A673 (cell line): ENCODE data around the gene SRL. TPM values are rescaled to one million over a fixed set of nuclear protein-coding genes. Genes with fewer than 3 reads are reported as not detected.
A peak's percentile ranks its signal among the peaks of the same experiment; 100 is the strongest.

Experiments
- Bru-seq: library from RNA; stranded (reverse); fragments of 400-500 nt; gene quantifications from one replicate; lab custom pipeline; 2021; lab: Mats Ljungman, UMichigan
- BruChase-seq, 2 experiments: library from RNA; stranded (reverse); fragments of 400-500 nt; gene quantifications; one replicate each; lab custom pipeline; 2021; lab: Mats Ljungman, UMichigan
- BruUV-seq: library from RNA; stranded (reverse); fragments of 400-500 nt; replicated peaks from 2 replicates; lab custom pipeline; 2021; lab: Mats Ljungman, UMichigan
- CTCF ChIA-PET: fragments of 300-600 bp; sonication (Branson Sonifier 250); formaldehyde crosslinking; loops from one replicate; lab custom pipeline; 2022; ENCODE audit warnings: antibody characterized with exemption; lab: Charles Lee
- POLR2A ChIA-PET: fragments of 300-600 bp; sonication (Branson Sonifier 250); formaldehyde crosslinking; loops from one replicate; lab custom pipeline; 2022; ENCODE audit warnings: antibody characterized with exemption; ENCODE audit not compliant: low non-redundant PET; lab: Charles Lee
- DNase-seq: peaks from one replicate; pipeline ENCODE4 v3.0.0-alpha.2; 2015; ENCODE audit warnings: low spot score
- H3K27ac ChIP-seq: fragments of 200-600 bp; sonication (generic); 2 replicates; pipeline ENCODE4 v1.5.1; 2016; ENCODE audit warnings: mixed run types, low read depth, mild to moderate bottlenecking, mixed read lengths, antibody characterized with exemption, low read length; ENCODE audit not compliant: poor library complexity, severe bottlenecking
- H3K27me3 ChIP-seq: fragments of 200-600 bp; sonication (generic); replicated peaks from 2 replicates; pipeline ENCODE4 v1.6.1; 2017; ENCODE audit warnings: mixed run types, low read depth, mild to moderate bottlenecking, mixed read lengths, antibody characterized with exemption, low read length; ENCODE audit not compliant: insufficient read depth, poor library complexity
- H3K36me3 ChIP-seq: fragments of 200-600 bp; sonication (generic); 2 replicates; pipeline ENCODE4 v1.6.1; 2016; ENCODE audit warnings: mixed run types, mild to moderate bottlenecking, mixed read lengths, antibody characterized with exemption, low read length; ENCODE audit not compliant: insufficient read depth, poor library complexity, severe bottlenecking
- H3K4me1 ChIP-seq: fragments of 200-600 bp; sonication (generic); 2 replicates; pipeline ENCODE4 v1.6.1; 2017; ENCODE audit warnings: mixed run types, mild to moderate bottlenecking, mixed read lengths, antibody characterized with exemption, low read length; ENCODE audit not compliant: insufficient read depth, poor library complexity, severe bottlenecking
- H3K4me3 ChIP-seq: fragments of 200-600 bp; sonication (generic); 2 replicates; pipeline ENCODE4 v1.5.1; 2016; ENCODE audit warnings: low read depth, mixed run types, mild to moderate bottlenecking, mixed read lengths, low read length; ENCODE audit not compliant: poor library complexity, severe bottlenecking
- H3K9me3 ChIP-seq: fragments of 200-600 bp; sonication (generic); 2 replicates; pipeline ENCODE4 v1.6.1; 2016; ENCODE audit warnings: mixed run types, low read depth, mild to moderate bottlenecking, mixed read lengths, antibody characterized with exemption, low read length; ENCODE audit not compliant: poor library complexity, severe bottlenecking
- EZH2 ChIP-seq: fragments of 200-600 bp; sonication (generic); IDR thresholded peaks from 2 replicates; pipeline ENCODE4 v1.6.1; 2017; ENCODE audit warnings: borderline replicate concordance, low read depth, mild to moderate bottlenecking, mixed read lengths, antibody characterized with exemption, low read length; ENCODE audit not compliant: poor library complexity, severe bottlenecking
- intact Hi-C: fragments of 100-400 bp; cut with micrococcal nuclease; formaldehyde crosslinking; loops from one replicate; pipeline ENCODE4 v1.10.0; 2022; ENCODE audit not compliant: unreplicated experiment
- long read RNA-seq: library from polyadenylated mRNA; stranded (forward); transcript quantifications from one replicate; pipeline ENCODE4 v2.0.0, GENCODE V29; 2022
- total RNA-seq: library from RNA; stranded (reverse); gene quantifications from 2 replicates; pipeline ENCODE4 v1.2.3, GENCODE V29; 2021
- TF ChIP-seq, protein P1 (sequence below): fragments of 300-800, 200-600 bp; sonication (generic); conservative IDR thresholded peaks from 2 replicates; pipeline ENCODE4 v1.5.1; 2017; ENCODE audit warnings: low read depth, mild to moderate bottlenecking, antibody characterized with exemption, low read length, moderate library complexity, mixed read lengths

The SRL gene
- total RNA-seq (0.11 TPM in 1 of 2 replicates, not detected in the other), Bru-seq, nascent RNA (percentile 3 among the genes with signal in this experiment), BruChase-seq, experiment 1, labeled RNA remaining after a 2-hour chase (percentile 3 among the genes with signal in this experiment), BruChase-seq, experiment 2, labeled RNA remaining after a 6-hour chase (percentile 10 among the genes with signal in this experiment)
- long read RNA-seq, result 0 reads

DNA sequence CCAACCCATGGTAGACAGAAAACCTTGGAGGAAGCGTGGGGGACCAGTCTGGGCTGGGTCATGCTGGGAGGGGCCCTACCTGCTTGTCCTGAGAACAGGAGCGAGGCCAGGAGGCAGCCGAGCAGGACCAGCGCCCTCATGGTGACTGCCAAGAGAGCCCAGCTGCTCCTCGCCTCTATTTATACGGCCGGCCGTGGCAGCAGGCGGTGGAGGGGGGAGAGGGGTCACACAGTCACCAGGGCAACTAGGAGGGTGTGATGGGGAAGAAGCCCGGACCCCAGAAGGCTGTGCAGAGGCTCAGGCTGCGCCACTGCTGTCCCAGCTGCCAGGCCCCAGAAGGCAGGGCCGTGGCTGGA, at the start of gene SRL:
Gene SRL (minus strand): TSS at position 153 of the 356 bp plus-strand sequence. CDS start 13 bp downstream, at position 140.
- Histone ChIP-seq H3K36me3 (no peaks in the 10 kb centered on the region), H3K9me3 (no peaks in the 10 kb centered on the region), H3K4me1 (no peaks in the 10 kb centered on the region), H3K4me3 (no peak within 1 kb of the TSS), H3K27me3 (no peaks in the 10 kb centered on the region), H3K27ac (no peak within 1 kb of the TSS)
- POLR2A ChIA-PET, result no interaction called here
- no peak for TF ChIP-seq EZH2
- TF ChIP-seq, protein P1, sequence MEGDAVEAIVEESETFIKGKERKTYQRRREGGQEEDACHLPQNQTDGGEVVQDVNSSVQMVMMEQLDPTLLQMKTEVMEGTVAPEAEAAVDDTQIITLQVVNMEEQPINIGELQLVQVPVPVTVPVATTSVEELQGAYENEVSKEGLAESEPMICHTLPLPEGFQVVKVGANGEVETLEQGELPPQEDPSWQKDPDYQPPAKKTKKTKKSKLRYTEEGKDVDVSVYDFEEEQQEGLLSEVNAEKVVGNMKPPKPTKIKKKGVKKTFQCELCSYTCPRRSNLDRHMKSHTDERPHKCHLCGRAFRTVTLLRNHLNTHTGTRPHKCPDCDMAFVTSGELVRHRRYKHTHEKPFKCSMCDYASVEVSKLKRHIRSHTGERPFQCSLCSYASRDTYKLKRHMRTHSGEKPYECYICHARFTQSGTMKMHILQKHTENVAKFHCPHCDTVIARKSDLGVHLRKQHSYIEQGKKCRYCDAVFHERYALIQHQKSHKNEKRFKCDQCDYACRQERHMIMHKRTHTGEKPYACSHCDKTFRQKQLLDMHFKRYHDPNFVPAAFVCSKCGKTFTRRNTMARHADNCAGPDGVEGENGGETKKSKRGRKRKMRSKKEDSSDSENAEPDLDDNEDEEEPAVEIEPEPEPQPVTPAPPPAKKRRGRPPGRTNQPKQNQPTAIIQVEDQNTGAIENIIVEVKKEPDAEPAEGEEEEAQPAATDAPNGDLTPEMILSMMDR, result no peak
- BruUV-seq, result no TSS peak
- intact Hi-C loops, result no loop called here
- DNase-seq, result no peak
- CTCF ChIA-PET, result no interaction called here

DNA sequence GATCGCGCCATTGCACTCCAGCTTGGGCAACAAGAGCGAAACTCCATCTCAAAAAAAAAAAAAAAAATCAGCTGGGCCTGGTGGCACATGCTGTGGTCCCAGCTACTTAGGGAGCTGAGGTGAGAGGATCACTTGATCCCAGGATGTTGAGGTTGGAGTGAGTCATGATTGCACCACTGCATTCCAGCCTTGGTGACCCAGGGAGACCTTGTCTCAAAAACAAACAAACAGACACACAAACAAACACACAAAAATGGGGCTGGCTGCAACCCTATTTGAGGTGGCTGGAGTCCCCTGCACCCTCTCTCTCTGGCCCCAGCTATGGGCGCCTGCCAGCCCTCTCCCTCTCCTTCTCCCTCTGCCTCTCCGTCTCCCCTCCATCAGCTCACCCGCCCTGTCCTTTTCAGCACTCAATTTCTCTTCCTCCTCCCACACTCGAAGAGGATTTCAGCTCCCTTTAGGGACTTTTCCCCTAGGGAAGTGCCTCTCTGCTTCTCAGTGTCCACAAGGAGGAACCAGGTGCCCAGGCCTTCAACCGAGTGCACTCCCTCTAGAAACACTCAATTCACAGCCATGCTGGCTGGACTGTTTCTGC, 48.5 kb upstream of the SRL start:
- ChIA-PET CTCF (interaction anchor here (0.7 to 0.9 kb wide), 2 partner anchors 41 to 129 kb away, joined by 3 to 5 read pairs; no protein-coding TSS in a partner anchor), POLR2A (no interaction called here)
- TF ChIP-seq, protein P1, result no peak
- no peak for TF ChIP-seq EZH2

DNA sequence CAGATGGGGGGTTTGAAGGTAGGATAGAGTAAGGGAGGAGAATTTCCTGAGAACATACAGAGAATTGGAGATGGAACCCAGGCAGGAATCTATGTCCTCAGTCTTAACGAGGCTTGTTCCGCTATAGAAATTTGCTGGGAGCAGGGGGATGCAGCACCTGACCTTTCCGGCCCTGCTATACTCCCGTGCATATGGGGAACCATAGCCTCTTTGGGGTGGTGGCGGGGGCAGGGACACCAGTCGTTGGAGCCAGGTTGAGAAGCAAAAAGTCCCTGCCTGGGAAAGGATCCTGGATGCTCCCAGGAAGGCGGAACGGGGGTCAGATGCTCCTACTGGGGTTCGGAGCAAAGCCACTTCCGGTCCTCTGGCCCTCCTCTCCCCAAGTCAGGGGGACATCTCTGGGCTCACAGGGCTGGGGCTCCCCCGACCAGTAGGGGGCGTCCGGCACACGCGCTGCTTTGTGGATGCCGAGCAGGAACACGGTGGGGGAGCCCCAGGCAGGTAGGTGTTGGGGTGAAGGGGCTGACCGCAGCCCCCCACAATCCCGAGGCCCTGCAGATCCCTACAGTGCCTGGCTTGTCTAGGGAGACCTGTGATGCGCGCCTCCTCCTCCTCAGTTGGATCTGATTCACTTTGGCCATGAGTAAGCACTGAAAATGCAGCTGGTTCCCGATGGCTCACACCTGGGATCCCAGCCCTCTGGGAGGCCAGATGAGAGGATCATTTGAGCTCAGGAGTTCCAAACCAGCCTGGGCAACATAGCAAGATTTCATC, 46.5 kb upstream of the SRL start:
- no peaks in the 10 kb centered on the region for H3K9me3 ChIP-seq
- TF ChIP-seq, protein P1, result peak; percentile 98
- no peak for TF ChIP-seq EZH2
- peak; percentile 79 for DNase-seq
- no peaks in the 10 kb centered on the region for H3K27me3 ChIP-seq
- ChIA-PET CTCF (interaction anchor here (0.5 to 1.5 kb wide), 6 partner anchors 15 to 1640 kb away, joined by 3 to 12 read pairs (median 4); no protein-coding TSS in a partner anchor), POLR2A (no interaction called here)
- H3K4me3 ChIP-seq, result no peak overlapping the region
- H3K27ac ChIP-seq, result no peak overlapping the region
- H3K4me1 ChIP-seq, result peaks cover 3% of the 10 kb centered on the region
- intact Hi-C loops, result loop anchor here (1.0 to 2.0 kb wide), 2 partner anchors 40 to 114 kb away; no protein-coding TSS in a partner anchor
- BruUV-seq, result no TSS peak
- no peaks in the 10 kb centered on the region for H3K36me3 ChIP-seq

More for the DNA sequence above, 48.5 kb upstream of the SRL start:
- Histone ChIP-seq H3K4me3 (no peak overlapping the region), H3K4me1 (peaks cover 15% of the 10 kb centered on the region), H3K36me3 (no peaks in the 10 kb centered on the region), H3K27me3 (no peaks in the 10 kb centered on the region), H3K27ac (no peak overlapping the region), H3K9me3 (no peaks in the 10 kb centered on the region)
- intact Hi-C loops, result no loop called here
- no TSS peak for BruUV-seq
- no peak for DNase-seq
